GM19043 (cell line): ENCODE data around the gene ARHGAP31.
A peak's percentile ranks its signal among the peaks of the same experiment; 100 is the strongest.

Experiments
- ATAC-seq: cut with Tn5 transposase; IDR thresholded peaks from one replicate; pipeline ENCODE4 v1.9.1; 2021; ENCODE audit warnings: low read depth; ENCODE audit not compliant: unreplicated experiment

The ARHGAP31 gene

DNA sequence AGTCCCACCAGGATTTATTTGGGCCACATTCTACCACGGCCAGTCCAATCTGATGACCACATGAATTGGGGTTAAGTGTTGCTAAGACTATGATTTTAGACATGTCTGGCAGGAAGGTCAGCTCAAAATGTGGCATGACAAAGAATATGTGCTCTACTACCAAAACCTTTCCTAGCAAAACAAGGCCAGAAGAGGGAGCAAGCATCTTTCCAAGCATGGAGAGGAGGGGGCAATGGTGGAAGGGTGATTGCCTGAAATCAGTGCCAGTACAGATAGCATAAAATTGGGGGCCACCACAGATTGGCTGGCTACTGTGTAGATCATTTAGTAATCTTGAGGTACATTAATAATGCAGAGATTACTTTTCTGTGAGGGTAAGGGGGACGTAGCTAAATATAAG is 126.0 kb downstream of the ARHGAP31 start:
- no peak for ATAC-seq

DNA sequence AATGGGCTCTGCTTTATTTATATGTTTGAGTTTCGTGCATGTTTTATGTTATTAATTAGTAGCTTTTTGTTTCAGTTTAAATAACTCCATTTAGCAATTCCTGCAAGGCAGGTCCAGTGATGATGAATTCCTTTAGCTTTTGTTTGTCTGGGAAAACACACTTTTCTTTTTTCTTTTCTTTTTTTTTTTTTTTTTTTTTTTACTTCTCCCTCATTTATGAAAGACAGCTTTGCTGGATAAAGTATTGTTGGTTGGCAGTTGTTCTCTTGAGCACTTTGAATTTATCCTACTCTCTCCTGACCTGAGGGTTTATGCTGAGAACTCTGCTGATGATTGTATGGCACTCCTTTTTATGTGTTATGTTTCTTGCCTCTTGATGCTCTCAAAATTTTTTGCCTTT is 133.5 kb downstream of the ARHGAP31 start:
- ATAC-seq = no peak

DNA sequence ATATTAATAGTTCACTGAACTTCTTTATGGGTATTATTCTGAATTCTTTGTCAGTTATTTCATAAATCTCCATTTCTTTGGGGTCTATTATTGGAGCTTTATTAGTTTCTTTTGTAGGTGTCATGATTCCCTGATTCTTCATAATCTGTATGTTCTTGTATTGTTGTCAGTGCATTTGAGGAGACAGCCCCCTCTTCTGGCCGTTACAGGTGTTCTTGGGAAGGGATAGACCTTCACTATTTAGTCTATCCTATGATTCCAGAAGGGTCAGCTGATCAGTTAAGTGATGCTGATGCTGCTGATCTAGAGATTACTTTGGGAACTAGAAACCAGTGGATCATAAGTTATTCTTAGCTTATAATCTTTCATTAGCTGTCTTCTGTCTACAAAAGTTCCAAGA is 134.4 kb downstream of the ARHGAP31 start:
- ATAC-seq = no peak

DNA sequence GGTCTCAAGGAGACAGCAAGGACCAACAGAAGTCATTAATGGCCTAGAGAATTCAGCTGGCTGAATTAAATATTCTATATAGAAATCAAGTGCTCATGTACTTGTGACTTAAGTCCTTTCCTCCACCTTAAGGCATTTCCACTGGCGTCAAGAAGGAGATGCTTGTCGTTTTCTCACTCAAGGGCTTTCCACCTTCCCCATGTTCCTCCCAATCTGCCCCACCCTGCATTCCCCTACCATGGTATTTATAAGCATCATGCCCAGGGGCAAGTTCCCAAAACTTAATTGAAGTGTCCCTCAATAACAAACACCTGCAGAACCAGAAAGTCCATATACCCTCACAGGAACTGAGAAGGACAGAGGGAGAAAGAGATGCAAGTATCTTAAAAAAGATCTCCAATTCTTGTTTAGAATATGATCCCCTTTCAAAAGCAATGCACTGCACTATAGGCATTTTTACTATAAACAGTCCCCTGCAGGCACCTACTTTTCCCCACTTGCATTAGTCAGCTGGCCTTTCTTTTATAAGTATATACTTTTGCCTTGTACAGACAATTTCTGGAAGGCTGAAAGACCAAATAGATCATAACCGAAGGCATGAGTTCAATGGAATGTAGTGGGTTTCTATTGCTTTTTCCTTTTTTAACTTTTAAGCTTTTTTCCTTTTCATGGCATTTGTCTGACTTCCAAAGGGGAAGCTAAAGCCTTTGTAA is 139.6 kb downstream of the ARHGAP31 start:
- ATAC-seq = no peak

DNA sequence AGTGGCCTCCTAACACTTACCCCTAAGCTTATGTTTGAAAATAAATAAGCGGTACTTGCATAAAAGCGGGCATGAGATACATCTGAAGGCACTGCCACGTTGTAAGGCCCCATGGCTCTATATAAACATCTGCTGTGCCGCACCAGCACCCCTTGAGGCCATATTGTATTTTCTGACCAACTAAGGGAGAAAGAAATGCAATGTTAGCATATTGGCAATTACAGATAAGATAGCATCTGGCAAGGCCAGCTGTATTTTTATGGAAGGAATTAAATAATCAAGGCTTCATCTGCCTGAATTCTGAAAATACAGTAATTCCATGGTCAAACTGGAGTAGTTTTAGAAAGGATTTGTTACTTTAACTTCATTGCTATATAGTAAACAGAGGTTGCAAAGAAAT is 140.5 kb downstream of the ARHGAP31 start:
- no peak for ATAC-seq

DNA sequence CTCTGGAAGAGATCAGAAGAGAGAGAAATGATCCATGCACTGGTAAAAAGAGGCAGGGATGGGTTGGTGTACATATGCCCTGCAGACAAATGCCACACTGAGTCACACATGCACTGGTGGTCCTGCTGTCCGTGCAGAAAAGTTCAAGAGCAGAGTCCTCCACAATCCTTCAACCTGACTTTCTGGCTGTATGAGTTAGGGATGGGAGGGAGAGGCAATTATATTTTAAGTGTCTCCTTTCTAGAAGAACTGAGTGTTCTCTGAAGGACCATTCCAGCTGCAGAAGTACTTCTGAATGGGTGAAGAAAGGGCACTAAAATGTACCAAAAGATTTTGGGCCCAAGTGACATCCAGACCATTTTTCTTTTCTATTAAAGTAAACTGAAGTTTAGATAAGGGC is 142.8 kb downstream of the ARHGAP31 start:
- no peak for ATAC-seq

DNA sequence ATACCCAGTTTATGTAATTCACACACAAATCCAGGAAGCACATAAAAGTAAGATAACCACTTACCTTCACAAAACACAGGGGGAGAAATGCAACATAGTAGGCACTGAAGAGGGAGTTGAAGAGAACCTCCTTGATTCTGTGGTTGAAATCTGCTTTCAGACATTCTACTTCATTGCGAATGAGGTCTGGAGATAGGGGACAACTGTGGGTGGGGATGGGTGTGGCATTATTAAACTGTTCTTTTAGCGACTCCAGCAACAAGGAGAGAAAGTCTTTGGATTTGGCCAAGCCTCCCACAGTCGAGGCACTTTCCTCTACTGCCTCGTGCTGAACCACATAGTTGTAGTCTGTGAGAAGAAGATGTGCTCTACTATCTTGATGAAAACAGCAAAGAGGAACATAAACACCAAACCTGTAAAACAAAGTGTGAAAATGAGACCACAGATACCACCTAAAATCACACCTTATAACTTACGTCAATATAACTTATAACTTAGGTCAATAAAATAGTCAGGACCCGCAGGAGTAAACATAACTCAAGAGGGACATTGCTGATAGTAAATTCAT is 143.6 kb downstream of the ARHGAP31 start:
- no peak for ATAC-seq

DNA sequence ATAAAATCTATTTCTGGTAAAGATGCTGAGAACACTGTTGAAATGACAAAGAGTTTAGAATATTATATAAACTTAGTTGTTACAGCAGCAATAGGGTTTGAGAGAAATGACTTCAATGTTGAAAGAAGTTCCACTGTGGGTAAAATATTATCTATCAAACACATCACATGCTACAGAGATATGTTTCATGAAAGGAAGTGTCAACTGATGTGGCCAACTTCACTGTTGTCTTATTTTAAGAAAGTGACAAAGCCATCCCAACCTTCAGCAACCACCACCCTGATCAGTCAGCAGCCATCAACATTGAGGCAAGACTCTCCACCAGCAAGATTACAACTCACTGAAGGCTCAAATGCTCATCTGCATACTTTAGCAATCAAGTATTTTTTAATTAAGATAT is 149.0 kb downstream of the ARHGAP31 start:
- no peak for ATAC-seq

DNA sequence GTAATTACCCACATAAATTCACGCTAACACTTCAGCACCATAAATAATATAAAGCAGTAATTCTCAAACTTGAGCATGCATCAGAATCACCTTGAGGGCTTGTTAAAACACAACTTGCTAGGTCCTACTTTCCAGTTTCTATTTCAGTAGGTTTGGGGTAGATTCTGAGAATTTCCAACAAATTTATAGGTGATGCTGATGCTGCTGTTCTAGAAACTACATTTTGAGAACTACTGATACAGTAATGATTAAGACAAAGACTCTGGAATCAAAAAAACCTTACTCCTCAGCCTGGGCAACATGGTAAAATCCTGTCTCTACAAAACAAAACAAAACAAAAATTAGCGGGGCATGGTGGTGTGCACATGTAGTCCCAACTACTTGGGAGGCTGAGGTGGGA is 150.4 kb downstream of the ARHGAP31 start:
- no peak for ATAC-seq

DNA sequence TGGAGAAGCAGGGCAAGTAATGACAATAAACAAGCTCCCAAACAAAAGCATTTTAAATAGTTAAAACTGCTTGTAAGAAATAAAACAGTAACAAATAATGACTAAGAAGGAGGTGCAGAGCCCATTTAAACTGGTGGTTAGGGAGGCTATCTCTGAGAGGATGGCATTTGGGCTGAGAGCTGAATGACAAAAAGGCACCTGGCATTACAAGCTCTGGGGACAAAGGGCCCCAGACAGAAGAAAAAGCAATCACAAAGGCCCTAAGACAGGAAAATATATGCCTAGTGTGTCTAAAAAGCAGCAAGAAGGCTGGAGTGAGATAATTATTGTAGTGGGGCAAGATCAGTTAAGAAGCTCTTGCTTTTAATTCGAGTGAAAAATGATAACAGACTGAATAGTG is 159.6 kb downstream of the ARHGAP31 start:
- ATAC-seq = no peak

DNA sequence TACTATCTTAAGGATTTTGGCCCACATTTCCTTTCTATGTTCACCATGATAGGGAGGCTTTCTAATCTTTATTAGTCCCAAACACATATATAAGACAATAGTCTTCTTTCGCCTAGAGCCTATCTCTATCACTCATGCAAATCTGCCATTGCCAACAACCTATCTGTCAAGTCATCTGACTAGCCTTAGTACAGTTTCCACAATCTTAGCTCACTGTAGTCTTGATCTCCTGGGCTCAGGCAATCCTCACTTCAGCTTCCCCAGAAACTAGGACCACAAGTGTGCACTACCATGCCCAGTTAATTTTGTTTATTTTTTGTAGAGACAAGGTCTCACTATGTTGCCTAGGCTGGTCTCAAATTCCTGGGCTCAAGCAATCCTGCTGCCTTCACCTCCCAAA is 162.3 kb downstream of the ARHGAP31 start:
- no peak for ATAC-seq

DNA sequence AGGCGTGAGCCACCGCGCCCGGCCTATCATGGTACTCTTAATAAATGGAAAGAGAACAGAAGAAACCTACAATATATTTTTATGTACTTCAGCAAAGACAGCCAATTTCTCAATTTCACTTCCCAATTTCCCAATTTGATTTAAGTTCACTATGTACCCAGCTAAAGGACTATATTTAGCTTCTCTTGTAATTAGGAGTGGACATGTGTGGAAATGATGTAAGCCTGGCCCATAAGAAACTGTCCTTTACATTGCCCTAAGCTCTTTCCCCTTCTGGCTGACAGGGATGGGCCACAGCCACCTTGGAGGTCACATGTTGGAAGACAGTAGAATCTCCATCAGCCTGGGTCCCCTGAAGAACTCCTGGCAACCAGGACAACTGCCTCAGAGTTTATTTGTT is 163.1 kb downstream of the ARHGAP31 start:
- no peak for ATAC-seq

DNA sequence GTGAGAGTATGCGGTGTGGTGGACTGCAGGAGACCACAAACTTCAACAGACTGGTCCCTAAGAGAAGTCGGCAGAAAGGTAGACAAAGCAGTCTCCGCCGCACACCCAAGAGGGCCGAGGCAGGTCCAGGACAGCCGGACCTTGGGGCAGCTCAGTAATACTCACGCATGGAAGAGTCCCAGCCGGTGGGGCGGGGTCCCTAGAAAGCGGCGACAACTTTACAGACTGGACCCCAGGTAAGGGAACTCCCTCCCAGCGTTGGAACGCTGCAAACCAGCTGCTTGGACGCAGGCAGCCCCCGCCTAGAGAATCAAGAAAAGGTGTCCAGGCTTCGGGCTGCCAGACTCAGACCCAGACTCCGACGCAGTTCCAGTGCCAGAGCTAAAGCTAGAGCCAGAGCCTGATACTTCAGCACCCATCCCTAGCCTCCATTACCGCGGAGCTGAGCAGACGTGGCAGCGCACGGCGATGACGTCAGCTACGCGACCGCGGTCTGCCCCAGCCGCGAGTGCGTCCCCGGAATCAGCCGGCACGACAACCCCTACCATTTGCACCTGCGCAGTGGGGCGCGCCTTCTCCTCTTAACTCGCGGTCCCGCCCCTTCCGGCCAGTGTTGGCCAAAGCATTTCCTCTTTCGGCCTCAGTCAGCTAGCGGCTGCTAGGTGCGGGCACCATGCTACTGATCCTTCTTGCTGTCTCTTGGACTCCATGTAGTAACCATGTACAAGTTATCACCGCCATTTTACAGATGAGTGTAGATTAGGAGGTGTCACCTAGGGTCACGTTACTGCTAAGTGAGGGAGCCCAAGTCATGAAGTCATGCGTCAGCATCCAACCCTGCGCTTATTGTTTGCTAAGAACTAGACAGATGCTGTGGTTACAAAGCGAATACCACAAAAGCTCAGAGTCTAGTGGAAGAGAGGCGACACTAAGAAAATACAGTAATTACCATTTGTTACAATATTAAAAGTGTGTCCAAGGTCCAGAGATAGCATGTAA is 169.3 kb downstream of the ARHGAP31 start, which contains the start of gene TMEM39A:
TMEM39A (minus strand) TSS at position 445 of the 999 bp plus-strand sequence. CDS start 1,541 bp downstream, outside the sequence.
- ATAC-seq = peak; percentile 91

DNA sequence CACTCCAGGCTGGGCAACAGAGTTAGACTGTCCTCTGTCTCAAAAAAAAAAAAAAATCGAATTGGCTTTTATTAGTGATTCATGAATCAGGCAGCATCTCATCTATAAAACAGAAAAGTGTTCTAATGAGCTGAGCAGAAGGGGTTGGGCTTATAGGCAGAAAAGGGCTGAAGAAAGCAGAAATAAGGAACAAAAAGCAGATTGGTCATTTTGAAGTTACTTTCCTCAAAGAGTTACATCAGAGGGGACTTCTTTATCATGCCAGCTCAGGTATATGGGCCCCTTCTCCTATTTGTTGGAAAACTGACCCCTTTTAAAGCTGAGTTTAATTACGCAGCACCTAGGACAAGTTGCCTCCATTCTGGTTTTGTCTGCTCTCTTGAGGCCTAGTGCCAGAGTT is 173.9 kb downstream of the ARHGAP31 start:
- no peak for ATAC-seq

DNA sequence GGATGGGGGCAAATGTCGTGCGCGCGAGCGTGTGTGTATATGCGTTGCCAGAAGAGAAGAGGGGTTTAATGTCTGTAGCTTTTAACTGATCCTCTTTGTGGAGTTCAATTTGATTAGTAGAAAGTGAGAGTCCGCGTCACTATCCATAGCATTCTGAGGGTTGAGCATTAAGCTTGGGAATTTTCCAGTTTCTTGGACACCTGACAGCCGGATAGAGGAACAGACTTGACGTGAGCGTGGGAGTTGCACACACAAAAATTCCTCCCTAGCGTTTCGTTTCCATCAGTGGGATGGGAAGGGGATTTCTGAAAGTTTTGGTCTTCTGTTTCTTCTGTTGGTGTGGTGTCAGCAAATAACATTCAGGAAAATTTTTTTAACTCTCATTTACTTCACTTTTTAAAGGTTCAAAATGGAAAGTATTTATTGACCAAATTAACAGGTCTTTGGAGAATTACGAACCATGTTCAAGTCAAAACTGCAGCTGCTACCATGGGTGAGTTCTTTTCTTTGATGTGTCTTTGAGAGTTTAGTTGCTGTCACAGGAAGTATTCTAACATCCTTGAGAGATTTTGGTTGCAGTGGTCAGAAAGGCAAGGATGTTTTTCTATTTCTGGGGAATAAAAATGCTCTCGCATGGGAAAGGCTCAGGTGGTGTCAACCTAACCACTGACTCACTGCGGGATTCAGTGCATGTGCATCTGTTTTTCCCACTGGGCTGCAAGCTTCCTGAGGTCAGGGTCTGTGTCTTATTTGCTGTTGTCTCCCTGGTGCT is 175.4 kb downstream of the ARHGAP31 start:
- ATAC-seq = no peak
